Bronchial epithelial cell (primary cell): ENCODE results near the gene NOVA2. TPM values are rescaled to one million over a fixed set of nuclear protein-coding genes. Genes with fewer than 3 reads are reported as not detected.

Source experiments
- DNase-seq: peaks from one replicate; pipeline ENCODE4 v3.0.0-alpha.2; 2010; ENCODE audit warnings: low read depth
- FAIRE-seq: peaks from 2 replicates; lab custom pipeline; 2011; peaks lifted over from hg19 to GRCh38; lab: Jason Lieb, UNC
- H3K27me3 ChIP-seq: 2 replicates; pipeline ENCODE4 v1.5.1; 2011; ENCODE audit warnings: low read length; ENCODE audit not compliant: control insufficient read depth, insufficient read depth
- H3K36me3 ChIP-seq: 2 replicates; pipeline ENCODE4 v1.5.1; 2011; ENCODE audit warnings: low read length; ENCODE audit not compliant: control insufficient read depth, insufficient read depth
- H3K4me3 ChIP-seq: 2 replicates; pipeline ENCODE4 v1.5.1; 2011; ENCODE audit warnings: mild to moderate bottlenecking, low read depth, low read length, control low read depth
- total RNA-seq: library from RNA; depleted of rRNA; stranded (reverse); fragments of >200 nt; gene quantifications from 2 replicates; pipeline ENCODE4 v1.2.1, GENCODE V29; 2014
- TF ChIP-seq, protein P1 (sequence below): IDR thresholded peaks from 2 replicates; pipeline ENCODE4 v1.5.1; 2011; ENCODE audit warnings: mild to moderate bottlenecking, moderate library complexity, low read length, control low read depth, inconsistent platforms; ENCODE audit not compliant: insufficient read depth, severe bottlenecking

Gene NOVA2
- total RNA-seq, 1 donor from 2014 or later = not detected

DNA sequence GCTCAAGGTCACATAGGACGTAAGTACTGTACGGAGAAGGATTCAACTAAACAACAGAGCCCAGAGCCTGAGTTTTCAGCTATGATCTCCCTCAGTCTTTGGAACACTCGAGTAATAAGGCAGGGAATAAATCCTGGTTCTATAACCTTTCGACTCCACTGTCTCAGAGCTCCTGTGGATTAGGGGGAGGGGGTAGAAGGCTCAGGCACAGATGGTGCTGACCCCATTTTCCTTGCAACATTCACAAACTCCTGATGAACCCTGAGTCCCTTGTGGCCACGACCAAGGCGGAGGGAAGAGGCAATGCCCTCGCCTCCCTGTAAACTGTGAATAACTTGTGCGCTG is 21.4 kb downstream of the NOVA2 start:
- FAIRE-seq (no peak), DNase-seq (no peak)
- TF ChIP-seq, protein P1, sequence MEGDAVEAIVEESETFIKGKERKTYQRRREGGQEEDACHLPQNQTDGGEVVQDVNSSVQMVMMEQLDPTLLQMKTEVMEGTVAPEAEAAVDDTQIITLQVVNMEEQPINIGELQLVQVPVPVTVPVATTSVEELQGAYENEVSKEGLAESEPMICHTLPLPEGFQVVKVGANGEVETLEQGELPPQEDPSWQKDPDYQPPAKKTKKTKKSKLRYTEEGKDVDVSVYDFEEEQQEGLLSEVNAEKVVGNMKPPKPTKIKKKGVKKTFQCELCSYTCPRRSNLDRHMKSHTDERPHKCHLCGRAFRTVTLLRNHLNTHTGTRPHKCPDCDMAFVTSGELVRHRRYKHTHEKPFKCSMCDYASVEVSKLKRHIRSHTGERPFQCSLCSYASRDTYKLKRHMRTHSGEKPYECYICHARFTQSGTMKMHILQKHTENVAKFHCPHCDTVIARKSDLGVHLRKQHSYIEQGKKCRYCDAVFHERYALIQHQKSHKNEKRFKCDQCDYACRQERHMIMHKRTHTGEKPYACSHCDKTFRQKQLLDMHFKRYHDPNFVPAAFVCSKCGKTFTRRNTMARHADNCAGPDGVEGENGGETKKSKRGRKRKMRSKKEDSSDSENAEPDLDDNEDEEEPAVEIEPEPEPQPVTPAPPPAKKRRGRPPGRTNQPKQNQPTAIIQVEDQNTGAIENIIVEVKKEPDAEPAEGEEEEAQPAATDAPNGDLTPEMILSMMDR = no peak
- Histone ChIP-seq H3K36me3 (no peaks in the 10 kb centered on the region), H3K4me3 (no peak overlapping the region), H3K27me3 (no peaks in the 10 kb centered on the region)

DNA sequence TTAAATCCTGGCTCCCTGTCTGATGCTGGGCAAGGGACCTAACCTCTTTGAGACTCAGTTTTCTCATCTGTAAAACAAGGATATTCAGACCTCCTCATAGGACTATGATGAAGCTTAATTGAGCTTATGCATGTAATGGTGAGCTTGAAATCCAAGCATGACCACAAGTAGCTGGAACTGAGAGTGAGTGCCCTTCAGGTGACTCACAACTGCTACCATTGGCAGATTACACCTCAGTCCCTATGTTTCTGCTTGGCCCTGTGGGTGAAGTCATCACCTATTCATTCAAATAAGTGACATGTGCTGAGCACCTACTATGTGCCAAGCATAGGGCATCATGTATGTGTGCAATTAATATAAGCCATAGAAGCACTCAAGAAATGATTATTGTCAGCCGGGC is 25.7 kb downstream of the NOVA2 start:
- Histone ChIP-seq H3K36me3 (no peaks in the 10 kb centered on the region), H3K27me3 (no peaks in the 10 kb centered on the region), H3K4me3 (no peak overlapping the region)
- DNase-seq (peak; percentile 60), FAIRE-seq (peak; percentile 32)
- TF ChIP-seq, protein P1 = no peak

DNA sequence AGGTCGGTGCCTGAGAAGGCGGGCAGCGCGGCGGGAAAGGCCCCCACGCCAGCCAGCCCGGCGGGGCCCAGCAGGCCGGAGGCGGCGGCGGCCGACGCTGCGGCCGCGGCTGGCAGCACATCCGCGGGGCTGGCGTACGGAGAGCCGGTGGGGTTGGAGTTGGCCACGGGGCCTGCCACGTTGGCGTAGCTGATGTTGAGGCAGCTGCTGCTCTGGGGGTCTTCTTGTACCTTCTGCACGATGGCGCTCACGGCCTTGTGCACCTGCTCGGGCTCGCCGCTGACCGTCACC is 33.2 kb downstream of the NOVA2 start:
- TF ChIP-seq, protein P1 = no peak
- Histone ChIP-seq H3K27me3 (peaks cover 4% of the 10 kb centered on the region), H3K4me3 (no peak overlapping the region), H3K36me3 (no peaks in the 10 kb centered on the region)
- DNase-seq = no peak
- FAIRE-seq = no peak

DNA sequence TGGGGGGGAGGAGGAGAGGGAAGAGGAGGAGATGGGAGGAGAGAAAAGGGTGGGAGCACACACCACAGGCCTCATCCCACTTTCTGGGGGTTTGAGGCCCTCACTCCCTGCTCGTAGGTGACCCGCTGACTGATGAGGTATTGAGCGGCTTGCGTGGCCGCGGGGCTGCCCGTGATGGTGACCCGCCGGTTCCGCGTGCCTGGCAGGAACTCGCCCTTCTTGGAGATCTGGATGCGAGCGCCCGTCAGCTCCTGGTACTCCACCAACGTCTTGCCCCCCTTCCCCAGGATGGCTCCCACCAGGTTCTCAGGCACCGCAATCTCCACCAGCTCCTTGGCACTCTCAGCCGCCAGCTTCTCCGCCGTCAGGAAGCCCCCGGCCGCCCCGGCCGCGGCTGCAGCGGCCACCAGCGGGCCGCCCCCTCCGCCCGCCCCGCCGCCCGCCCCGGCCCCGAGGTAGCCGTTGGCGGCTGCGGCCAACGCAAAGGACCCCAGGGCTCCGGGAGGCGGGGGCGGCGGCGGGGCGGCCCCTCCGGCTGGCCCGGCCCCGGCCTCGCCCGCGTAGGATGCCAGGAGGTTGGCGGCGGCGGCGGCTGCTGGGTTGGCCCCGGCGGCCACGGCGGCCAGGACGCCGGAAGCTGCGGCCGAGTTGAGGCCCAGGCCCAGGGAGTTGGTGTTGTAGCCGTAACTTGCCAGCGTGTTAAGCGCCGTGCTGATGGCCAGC is 33.7 kb downstream of the NOVA2 start:
- FAIRE-seq = no peak

DNA sequence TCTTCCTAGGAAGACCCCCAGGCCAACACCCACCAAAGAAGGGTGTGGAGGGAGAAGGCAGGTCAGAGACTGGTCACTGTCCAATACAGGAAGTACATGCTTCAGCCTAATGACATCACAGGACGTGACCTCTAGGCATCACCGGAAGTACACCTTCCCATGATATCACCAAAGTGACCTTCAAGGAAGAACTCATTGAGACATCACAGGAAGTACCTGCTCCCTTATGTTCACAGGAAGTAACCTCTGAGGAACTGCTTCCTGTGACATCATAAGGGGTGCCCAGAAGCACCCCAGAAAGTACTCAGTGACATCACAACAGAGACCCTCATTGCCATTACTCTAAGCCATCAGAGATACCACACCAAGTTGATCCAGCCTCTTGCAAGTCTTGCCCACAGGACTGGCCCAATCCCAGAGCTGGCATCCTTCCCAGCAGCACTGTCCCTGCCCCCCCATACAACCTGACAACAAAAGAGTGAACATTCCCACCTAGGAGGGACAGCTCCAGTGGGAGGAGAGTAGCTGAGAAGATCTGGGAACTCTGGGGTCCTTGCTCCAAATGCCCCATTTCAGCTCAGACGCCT is 34.8 kb downstream of the NOVA2 start:
- peak; percentile 75 for FAIRE-seq
- no peaks in the 10 kb centered on the region for H3K36me3 ChIP-seq
- H3K27me3 ChIP-seq = peaks cover 7% of the 10 kb centered on the region
- no peak overlapping the region for H3K4me3 ChIP-seq
- no peak for DNase-seq
- TF ChIP-seq, protein P1 = no peak

More for the DNA sequence above, 33.7 kb downstream of the NOVA2 start:
- DNase-seq = no peak
- TF ChIP-seq, protein P1 = no peak
- H3K4me3 ChIP-seq = no peak overlapping the region
- H3K27me3 ChIP-seq = peaks cover 7% of the 10 kb centered on the region
- no peaks in the 10 kb centered on the region for H3K36me3 ChIP-seq

DNA sequence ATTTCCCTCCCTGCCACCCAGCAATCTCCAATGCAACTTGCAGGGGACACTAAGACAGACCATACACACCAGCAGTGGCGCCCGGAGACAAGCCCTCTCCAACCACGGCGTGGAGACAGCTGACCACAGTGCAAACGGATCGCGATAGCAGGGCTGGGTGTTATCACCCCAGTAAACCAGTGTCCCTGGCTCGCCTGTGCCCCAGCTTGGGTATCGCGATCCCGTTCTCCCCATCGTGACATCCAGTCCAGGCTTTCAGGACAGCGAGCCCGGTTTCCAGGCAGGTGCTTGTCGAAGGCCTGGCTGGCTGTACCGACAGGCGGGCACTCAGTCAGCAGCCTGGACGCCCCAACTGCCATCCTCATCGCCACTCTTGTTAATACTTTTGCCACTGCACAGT is 38.4 kb downstream of the NOVA2 start:
- H3K4me3 ChIP-seq = no peak overlapping the region
- H3K36me3 ChIP-seq = no peaks in the 10 kb centered on the region
- H3K27me3 ChIP-seq = peaks cover 7% of the 10 kb centered on the region
- FAIRE-seq = no peak
- TF ChIP-seq, protein P1 = no peak
- DNase-seq = no peak
